ENCODE data around the gene CYP2C9.

The CYP2C9 gene

GRCh38 chr10:94991243-94991888 lies 52.9 kb downstream of the CYP2C9 start:
- no peak for DNase-seq (ENCODE audit: low spot score)
- TF ChIP-seq CTCF (conservative IDR thresholded peaks at IDR 0.05; ENCODE audit: low read depth), result no peak
- ChIA-PET POLR2A (ENCODE audit: low non-redundant PET) (no interaction called here), CTCF (no interaction called here)
- no peak overlapping the region for H3K27ac ChIP-seq

GRCh38 chr10:94992811-94993210 lies 54.4 kb downstream of the CYP2C9 start:
- H3K27ac ChIP-seq, result no peak overlapping the region
- POLR2A ChIA-PET (ENCODE audit: low non-redundant PET), result no interaction called here
- no peak for TF ChIP-seq CTCF (conservative IDR thresholded peaks at IDR 0.05; ENCODE audit: low read depth)
- CTCF ChIA-PET, result no interaction called here
- DNase-seq (ENCODE audit: low spot score), result no peak

GRCh38 chr10:94997741-94998174 lies 59.3 kb downstream of the CYP2C9 start:
- no peak for TF ChIP-seq CTCF (conservative IDR thresholded peaks at IDR 0.05; ENCODE audit: low read depth)
- no peak for DNase-seq (ENCODE audit: low spot score)
- CTCF ChIA-PET, result no interaction called here
- H3K27ac ChIP-seq, result no peak overlapping the region
- POLR2A ChIA-PET (ENCODE audit: low non-redundant PET), result no interaction called here

GRCh38 chr10:95026461-95026860 lies 88.0 kb downstream of the CYP2C9 start:
- TF ChIP-seq CTCF (conservative IDR thresholded peaks at IDR 0.05; ENCODE audit: low read depth), result no peak
- ChIA-PET CTCF (no interaction called here), POLR2A (ENCODE audit: low non-redundant PET) (no interaction called here)
- no peak overlapping the region for H3K27ac ChIP-seq
- no peak for DNase-seq (ENCODE audit: low spot score)

DNA sequence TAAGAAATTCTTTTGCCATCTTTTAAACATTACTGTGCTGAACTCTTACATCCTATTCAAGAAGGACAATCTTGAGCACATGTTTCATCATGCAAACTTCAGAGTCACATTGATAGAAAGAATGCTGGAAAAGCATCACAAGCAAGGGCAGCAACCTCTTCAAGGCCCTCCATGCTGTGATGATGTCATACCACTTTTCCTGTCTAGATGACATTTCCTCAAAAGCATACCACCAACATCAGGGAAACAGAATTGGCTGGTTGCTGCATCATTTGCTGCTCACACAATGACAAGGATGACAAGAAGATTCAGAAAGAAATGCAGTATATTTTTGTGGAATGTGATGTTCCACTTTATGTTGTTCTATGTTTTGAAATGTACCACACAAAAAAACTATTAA lies 93.2 kb downstream of the CYP2C9 start:
- CTCF ChIA-PET, result no interaction called here
- POLR2A ChIA-PET (ENCODE audit: low non-redundant PET), result no interaction called here
- no peak for DNase-seq (ENCODE audit: low spot score)
- no peak for TF ChIP-seq CTCF (conservative IDR thresholded peaks at IDR 0.05; ENCODE audit: low read depth)
- no peak overlapping the region for H3K27ac ChIP-seq

DNA sequence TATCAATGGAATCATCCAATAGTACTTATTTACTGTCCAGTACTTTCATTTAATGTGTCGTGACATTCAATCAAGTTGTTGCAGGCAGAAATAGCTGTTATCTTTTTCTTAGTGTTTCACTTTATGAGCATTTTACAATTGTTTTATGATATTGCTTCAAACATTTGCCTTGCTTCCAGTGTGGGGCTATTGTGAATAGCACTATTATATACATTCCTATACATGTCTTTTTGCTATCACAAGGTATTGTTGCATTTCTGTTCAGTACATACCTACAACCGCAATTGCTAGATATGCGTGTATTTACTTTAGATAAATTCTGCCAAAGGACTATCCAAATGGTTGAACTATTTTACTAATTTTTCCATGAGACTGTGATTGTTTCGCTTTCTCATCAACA lies 95.9 kb downstream of the CYP2C9 start:
- DNase-seq (ENCODE audit: low spot score), result no peak
- TF ChIP-seq CTCF (conservative IDR thresholded peaks at IDR 0.05; ENCODE audit: low read depth), result no peak
- POLR2A ChIA-PET (ENCODE audit: low non-redundant PET), result no interaction called here
- CTCF ChIA-PET, result no interaction called here
- no peak overlapping the region for H3K27ac ChIP-seq

Data from RWPE1 (cell line).